HepG2 (cell line): ENCODE measurements around the gene C21orf91. TPM values are rescaled to one million over a fixed set of nuclear protein-coding genes. Genes with fewer than 3 reads are reported as not detected.

Source experiments
- GRHL1 ChIP-seq: sonication (generic); formaldehyde crosslinking; conservative IDR thresholded peaks from 2 replicates; pipeline ENCODE4 v1.8.0; 2022; ENCODE audit warnings: missing genetic modification reagents
- NFYC ChIP-seq: IDR thresholded peaks from 2 replicates; pipeline ENCODE4 v1.6.1; 2016; ENCODE audit warnings: missing genetic modification reagents, missing compliant biosample characterization
- ZNF142 ChIP-seq: sonication (generic); formaldehyde crosslinking; IDR thresholded peaks from 2 replicates; pipeline ENCODE4 v1.4.0; 2020; ENCODE audit warnings: missing genetic modification reagents
- ZNF501 ChIP-seq: sonication (generic); formaldehyde crosslinking; IDR thresholded peaks from 2 replicates; pipeline ENCODE4 v1.5.1; 2020; ENCODE audit warnings: mild to moderate bottlenecking, moderate library complexity, missing genetic modification reagents
- ZNF687 ChIP-seq: sonication (generic); formaldehyde crosslinking; IDR thresholded peaks from 2 replicates; pipeline ENCODE4 v1.5.1; 2020; ENCODE audit warnings: mild to moderate bottlenecking, missing genetic modification reagents, moderate library complexity
- ZNF749 ChIP-seq: sonication (generic); formaldehyde crosslinking; IDR thresholded peaks from 2 replicates; pipeline ENCODE4 v1.8.0; 2022; ENCODE audit warnings: mild to moderate bottlenecking, missing genetic modification reagents, moderate library complexity, borderline replicate concordance
- ZSCAN12 ChIP-seq: sonication (generic); formaldehyde crosslinking; IDR thresholded peaks from 2 replicates; pipeline ENCODE4 v1.9.0; 2021; ENCODE audit warnings: mild to moderate bottlenecking, missing genetic modification reagents
- polyA plus RNA-seq, 8 experiments: library from polyadenylated mRNA; depleted of rRNA in 3 of 8; stranded (reverse) in 7 of 8; unstranded in 1 of 8; fragments of >200 nt; fragmentation: Illumina TruSeq in 4 of 8; extraction: Trizol in 4 of 8; gene quantifications; 2 replicates each; pipeline versions ENCODE4 v1.2.1 to v1.2.3, GENCODE V29; 2011 to 2016; ENCODE audit warnings: low read depth in 4 of 8, missing spikeins in 1 of 8, mixed read lengths in 1 of 8; ENCODE audit not compliant: insufficient read depth in 1 of 8
- total RNA-seq, 5 experiments: library from RNA; depleted of rRNA; stranded (reverse); fragments of >200 nt; fragmentation: Illumina TruSeq; extraction: Trizol; gene quantifications; 2 replicates each; pipeline ENCODE4 v1.2.3, GENCODE V29; 2016; ENCODE audit warnings: low read depth in 1 of 5

The C21orf91 gene
- total and polyA plus RNA-seq, 2 of the 13 experiments (the other 11 are each of a cell fraction or from before 2014, with no cell fraction given), result 2.9 to 7.8 TPM

DNA sequence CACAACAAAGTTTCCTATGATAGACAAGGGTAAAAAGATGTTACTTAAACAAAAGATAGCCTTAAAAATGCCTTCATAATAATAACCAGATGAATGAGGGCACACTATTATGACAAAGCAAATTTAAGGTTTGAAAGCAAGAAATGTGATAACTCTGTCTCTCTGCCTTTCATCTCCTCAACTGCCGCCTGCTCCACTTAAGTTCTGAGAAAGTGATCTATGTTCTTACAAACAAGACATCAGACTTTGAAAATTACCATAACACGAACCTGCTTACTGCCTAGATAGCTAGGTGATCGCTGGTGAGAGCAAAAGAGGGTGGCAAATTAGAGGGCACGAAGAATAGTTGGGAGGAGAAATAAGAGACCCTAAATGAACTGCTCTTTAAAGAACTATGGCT, 13.2 kb downstream of the C21orf91 start (continued):
- TF ChIP-seq GRHL1 (CRISPR knock-in tag) (no peak), ZNF142 (no peak), ZNF749 (no peak), ZNF687 (CRISPR knock-in tag) (no peak), ZSCAN12 (CRISPR knock-in tag) (no peak), ZNF501 (no peak), NFYC (CRISPR knock-in tag) (no peak)
- TF ChIP-seq, all 625 proteins: peak for 0
